Calu3 (cell line): ENCODE measurements around the gene GALNT5. TPM values are rescaled to one million over a fixed set of nuclear protein-coding genes. Genes with fewer than 3 reads are reported as not detected.

ENCODE experiments used
- BruUV-seq: library from RNA; stranded (reverse); fragments of 400-500 nt; replicated peaks from 2 replicates; lab custom pipeline; 2021; lab: Mats Ljungman, UMichigan
- CTCF ChIA-PET: fragments of 300-600 bp; sonication (Branson Sonifier 250); formaldehyde crosslinking; loops from one replicate; lab custom pipeline; 2022; ENCODE audit warnings: antibody characterized with exemption; lab: Charles Lee
- DNase-seq: peaks from one replicate; pipeline ENCODE4 v3.0.0; 2022
- H3K27ac Mint-ChIP-seq: one replicate; pipeline ENCODE4 v1.8.0; 2022; ENCODE audit warnings: mixed read lengths; ENCODE audit not compliant: unreplicated experiment
- H3K27me3 Mint-ChIP-seq: one replicate; pipeline ENCODE4 v1.8.0; 2022; ENCODE audit warnings: mixed read lengths; ENCODE audit not compliant: unreplicated experiment
- H3K36me3 Mint-ChIP-seq: one replicate; pipeline ENCODE4 v1.8.0; 2022; ENCODE audit warnings: mild to moderate bottlenecking, moderate library complexity, mixed read lengths; ENCODE audit not compliant: insufficient read depth, unreplicated experiment
- H3K4me1 Mint-ChIP-seq: one replicate; pipeline ENCODE4 v1.8.0; 2022; ENCODE audit warnings: mild to moderate bottlenecking, low read depth, mixed read lengths; ENCODE audit not compliant: unreplicated experiment
- H3K4me3 Mint-ChIP-seq: one replicate; pipeline ENCODE4 v1.8.0; 2022; ENCODE audit warnings: mild to moderate bottlenecking, low read depth, moderate library complexity, mixed read lengths; ENCODE audit not compliant: unreplicated experiment
- H3K9me3 Mint-ChIP-seq: one replicate; pipeline ENCODE4 v1.8.0; 2022; ENCODE audit warnings: low read depth, mixed read lengths; ENCODE audit not compliant: unreplicated experiment
- CTCF ChIP-seq: fragments of 200-600 bp; IDR thresholded peaks from one replicate; pipeline ENCODE4 v1.8.0; 2022; ENCODE audit warnings: antibody characterized with exemption; ENCODE audit not compliant: unreplicated experiment
- intact Hi-C: fragments of 100-400 bp; cut with micrococcal nuclease; formaldehyde crosslinking; loops from one replicate; pipeline ENCODE4 v1.10.0; 2022; ENCODE audit not compliant: unreplicated experiment
- total RNA-seq: library from RNA; stranded (reverse); gene quantifications from 2 replicates; pipeline ENCODE4 v1.2.3, GENCODE V29; 2022

The GALNT5 gene
- total RNA-seq, 1 experiment from 2014 or later: 51.7 TPM

DNA sequence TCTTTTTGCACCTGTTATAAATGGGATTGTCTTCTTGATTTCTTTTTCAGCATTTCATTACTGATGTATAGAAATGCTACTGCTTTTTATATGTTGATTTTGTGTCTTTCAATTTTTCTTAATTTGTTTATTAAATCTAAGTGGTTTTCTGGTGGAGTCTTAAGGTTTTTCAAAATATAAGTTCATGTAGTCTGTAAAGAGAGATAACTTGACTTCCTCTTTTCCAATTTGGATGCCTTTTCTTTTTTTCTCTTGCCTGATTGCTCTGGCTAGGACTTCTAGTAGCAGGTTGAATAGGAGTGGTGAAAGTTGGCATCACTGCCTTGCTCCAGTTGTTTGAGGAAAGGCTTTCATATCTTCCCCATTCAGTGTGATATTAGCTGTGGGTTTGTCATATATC lies 28.6 kb upstream of the GALNT5 start:
- intact Hi-C loops: no loop called here
- Mint-ChIP-seq H3K36me3 (no peaks in the 10 kb centered on the region), H3K4me1 (no peaks in the 10 kb centered on the region), H3K27me3 (no peaks in the 10 kb centered on the region), H3K4me3 (no peak overlapping the region), H3K9me3 (peaks cover 4% of the 10 kb centered on the region), H3K27ac (no peak overlapping the region)
- no peak for TF ChIP-seq CTCF
- BruUV-seq: no TSS peak
- CTCF ChIA-PET: no interaction called here
- no peak for DNase-seq

DNA sequence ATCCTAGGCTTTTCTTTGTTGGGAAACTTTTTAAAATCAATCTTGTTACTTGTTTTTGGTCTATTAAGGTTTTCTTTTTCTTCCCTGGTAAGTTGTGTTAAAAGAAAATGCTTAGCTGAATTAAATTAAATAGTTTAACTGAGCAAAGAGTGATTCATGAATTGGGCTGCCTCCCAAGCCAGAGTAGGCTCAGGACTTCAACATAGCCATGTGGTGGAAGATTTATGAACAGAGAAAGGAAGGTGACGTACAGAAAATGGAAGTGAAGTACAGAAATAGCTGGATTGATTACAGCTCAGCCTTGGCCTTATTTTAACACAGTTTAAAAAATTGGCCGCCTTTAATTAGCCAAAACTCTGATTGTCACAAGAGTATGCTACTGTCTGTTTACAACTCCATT lies 27.9 kb upstream of the GALNT5 start:
- no peak overlapping the region for H3K27ac Mint-ChIP-seq
- no peak for DNase-seq
- no peaks in the 10 kb centered on the region for H3K36me3 Mint-ChIP-seq
- TF ChIP-seq CTCF: no peak
- intact Hi-C loops: no loop called here
- peaks cover 4% of the 10 kb centered on the region for H3K9me3 Mint-ChIP-seq
- H3K4me1 Mint-ChIP-seq: no peaks in the 10 kb centered on the region
- no TSS peak for BruUV-seq
- H3K4me3 Mint-ChIP-seq: no peak overlapping the region
- CTCF ChIA-PET: no interaction called here
- H3K27me3 Mint-ChIP-seq: no peaks in the 10 kb centered on the region

GRCh38 chr2:157231476-157231875 lies 26.0 kb upstream of the GALNT5 start:
- H3K9me3 Mint-ChIP-seq: peaks cover 4% of the 10 kb centered on the region
- DNase-seq: no peak
- H3K4me1 Mint-ChIP-seq: no peaks in the 10 kb centered on the region
- H3K36me3 Mint-ChIP-seq: no peaks in the 10 kb centered on the region
- no peaks in the 10 kb centered on the region for H3K27me3 Mint-ChIP-seq
- no peak overlapping the region for H3K27ac Mint-ChIP-seq
- no peak overlapping the region for H3K4me3 Mint-ChIP-seq
- intact Hi-C loops: no loop called here
- BruUV-seq: no TSS peak
- CTCF ChIA-PET: no interaction called here
- TF ChIP-seq CTCF: no peak

DNA sequence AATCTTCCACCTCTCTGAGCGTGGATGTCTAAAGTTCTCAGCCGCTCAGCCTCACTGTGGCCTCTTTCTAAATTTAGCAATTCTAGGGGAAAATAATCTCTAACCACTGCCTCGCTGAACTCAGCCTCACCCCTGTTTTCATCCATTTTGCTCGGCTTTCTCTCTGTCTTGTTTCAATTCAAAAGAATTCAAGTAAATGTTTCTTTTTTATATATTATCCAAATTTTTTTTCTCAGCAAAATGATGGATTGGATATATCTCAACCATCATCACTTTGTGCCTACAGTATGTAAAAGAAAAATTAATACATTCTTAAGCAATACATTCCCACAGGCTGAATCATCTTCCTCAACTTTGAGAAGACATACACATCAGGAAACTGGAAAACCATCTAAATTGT lies 24.0 kb upstream of the GALNT5 start:
- Mint-ChIP-seq H3K27ac (no peak overlapping the region), H3K4me3 (no peak overlapping the region), H3K27me3 (no peaks in the 10 kb centered on the region), H3K36me3 (no peaks in the 10 kb centered on the region), H3K9me3 (peaks cover 2% of the 10 kb centered on the region), H3K4me1 (no peaks in the 10 kb centered on the region)
- TF ChIP-seq CTCF: no peak
- CTCF ChIA-PET: no interaction called here
- intact Hi-C loops: no loop called here
- no peak for DNase-seq
- BruUV-seq: no TSS peak
